Chondrocyte (in vitro differentiated cells): ENCODE data around the gene SRD5A2. TPM values are rescaled to one million over a fixed set of nuclear protein-coding genes. Genes with fewer than 3 reads are reported as not detected.

Source experiments
- DNase-seq: peaks from one replicate; pipeline ENCODE4 v3.0.0; 2021; ENCODE audit warnings: mixed read lengths, low spot score
- H3K27ac Mint-ChIP-seq: one replicate; pipeline ENCODE4 v1.8.0; 2021; ENCODE audit warnings: mild to moderate bottlenecking, moderate library complexity, mixed read lengths; ENCODE audit not compliant: unreplicated experiment
- H3K27me3 Mint-ChIP-seq: 2 replicates; pipeline ENCODE4 v1.8.0; 2021; ENCODE audit warnings: low read depth, mixed read lengths
- H3K36me3 Mint-ChIP-seq: 2 replicates; pipeline ENCODE4 v1.8.0; 2021; ENCODE audit warnings: low read depth, mixed read lengths
- H3K4me1 Mint-ChIP-seq: 2 replicates; pipeline ENCODE4 v1.8.0; 2021; ENCODE audit warnings: low read depth, mild to moderate bottlenecking, mixed read lengths
- H3K4me3 Mint-ChIP-seq: one replicate; pipeline ENCODE4 v1.8.0; 2021; ENCODE audit warnings: mild to moderate bottlenecking, moderate library complexity, mixed read lengths; ENCODE audit not compliant: unreplicated experiment
- H3K9me3 Mint-ChIP-seq: 2 replicates; pipeline ENCODE4 v1.8.0; 2021; ENCODE audit warnings: low read depth, mixed read lengths
- CTCF ChIP-seq: fragments of 200-600 bp; sonication (generic); IDR thresholded peaks from 2 replicates; pipeline ENCODE4 v1.5.0; 2021; ENCODE audit warnings: antibody characterized with exemption, mild to moderate bottlenecking, moderate library complexity
- total RNA-seq: library from RNA; stranded (reverse); gene quantifications from 3 replicates; pipeline ENCODE4 v1.2.1, GENCODE V29; 2021

The SRD5A2 gene
- total RNA-seq, 1 donor from 2014 or later = not detected

- H3K27ac Mint-ChIP-seq = no peak overlapping the region
- no peak for DNase-seq
- no peaks in the 10 kb centered on the region for H3K4me1 Mint-ChIP-seq
- H3K4me3 Mint-ChIP-seq = no peak overlapping the region
- no peaks in the 10 kb centered on the region for H3K36me3 Mint-ChIP-seq
- peaks cover 31% of the 10 kb centered on the region for H3K9me3 Mint-ChIP-seq
- H3K27me3 Mint-ChIP-seq = peaks cover 7% of the 10 kb centered on the region
- no peak for TF ChIP-seq CTCF
Observed at GRCh38 chr2:31555967-31556706, 24.6 kb downstream of the SRD5A2 start.

- no peak for DNase-seq
- no peak for TF ChIP-seq CTCF
- Mint-ChIP-seq H3K27me3 (no peaks in the 10 kb centered on the region), H3K4me1 (no peaks in the 10 kb centered on the region), H3K36me3 (no peaks in the 10 kb centered on the region), H3K4me3 (no peak overlapping the region), H3K9me3 (peaks cover 31% of the 10 kb centered on the region), H3K27ac (no peak overlapping the region)
Observed at GRCh38 chr2:31553362-31553761, 27.4 kb downstream of the SRD5A2 start.

GRCh38 chr2:31547485-31547884 lies 33.3 kb downstream of the SRD5A2 start:
- no peak overlapping the region for H3K4me3 Mint-ChIP-seq
- no peak overlapping the region for H3K27ac Mint-ChIP-seq
- no peaks in the 10 kb centered on the region for H3K36me3 Mint-ChIP-seq
- H3K4me1 Mint-ChIP-seq = no peaks in the 10 kb centered on the region
- H3K27me3 Mint-ChIP-seq = peaks cover 3% of the 10 kb centered on the region
- DNase-seq = no peak
- no peak for TF ChIP-seq CTCF
- H3K9me3 Mint-ChIP-seq = peaks cover 27% of the 10 kb centered on the region

- no peak for TF ChIP-seq CTCF
- no peak for DNase-seq
- Mint-ChIP-seq H3K4me1 (no peaks in the 10 kb centered on the region), H3K4me3 (no peak overlapping the region), H3K27me3 (peaks cover 9% of the 10 kb centered on the region), H3K9me3 (peaks cover 21% of the 10 kb centered on the region), H3K36me3 (no peaks in the 10 kb centered on the region), H3K27ac (no peak overlapping the region)
Observed at GRCh38 chr2:31541853-31542252, 38.9 kb downstream of the SRD5A2 start.

- H3K4me3 Mint-ChIP-seq = no peak overlapping the region
- no peak overlapping the region for H3K27ac Mint-ChIP-seq
- TF ChIP-seq CTCF = no peak
- no peaks in the 10 kb centered on the region for H3K36me3 Mint-ChIP-seq
- H3K9me3 Mint-ChIP-seq = peaks cover 16% of the 10 kb centered on the region
- H3K27me3 Mint-ChIP-seq = peaks cover 16% of the 10 kb centered on the region
- DNase-seq = no peak
- H3K4me1 Mint-ChIP-seq = no peaks in the 10 kb centered on the region
Observed at GRCh38 chr2:31539505-31539904, 41.2 kb downstream of the SRD5A2 start.
